ENCODE measurements around the gene BTBD16.

BTBD16 gene

DNA sequence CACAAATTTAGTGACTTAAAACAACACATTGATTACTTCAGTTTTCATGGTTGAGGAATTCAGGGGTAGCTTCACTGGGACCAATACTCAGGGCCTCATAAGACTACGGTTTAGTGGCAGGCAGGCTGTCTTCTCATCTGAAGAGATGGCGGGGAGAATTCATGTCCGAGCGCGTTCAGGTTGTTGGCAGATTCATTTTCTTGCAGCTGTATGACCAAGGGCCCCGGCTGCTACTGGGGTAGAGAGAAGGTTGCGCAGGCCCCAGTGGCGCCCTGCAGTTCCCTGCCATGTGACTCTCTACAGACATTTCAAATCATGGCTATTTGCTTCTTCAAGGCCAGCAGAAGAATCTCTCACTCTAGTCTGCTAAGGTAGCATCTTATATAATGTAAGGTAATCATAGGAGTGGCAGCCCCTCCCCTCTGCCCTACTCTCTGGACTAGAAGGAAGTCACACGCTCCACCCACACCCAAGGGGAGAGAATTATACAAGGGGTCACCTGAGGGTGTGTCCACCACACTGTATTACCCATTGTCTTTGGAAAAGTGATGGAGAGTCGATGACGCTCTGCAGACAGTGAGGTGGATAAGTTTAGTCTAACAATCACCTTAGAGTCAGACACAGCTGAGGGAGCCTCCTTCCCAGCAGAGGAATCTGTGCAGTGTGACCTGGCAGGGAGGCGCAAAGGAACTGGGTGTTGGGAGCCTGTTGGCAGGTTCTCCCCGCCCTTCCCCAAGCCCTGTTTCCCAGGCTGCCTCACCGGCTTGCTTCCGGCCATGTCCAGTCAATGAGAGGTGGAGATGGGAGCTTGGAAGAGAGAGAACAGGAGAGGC, 67.7 kb downstream of the BTBD16 start:
- no peak for DNase-seq (ENCODE audit: low read depth in 3 of 3, low spot score in 1 of 3)

DNA sequence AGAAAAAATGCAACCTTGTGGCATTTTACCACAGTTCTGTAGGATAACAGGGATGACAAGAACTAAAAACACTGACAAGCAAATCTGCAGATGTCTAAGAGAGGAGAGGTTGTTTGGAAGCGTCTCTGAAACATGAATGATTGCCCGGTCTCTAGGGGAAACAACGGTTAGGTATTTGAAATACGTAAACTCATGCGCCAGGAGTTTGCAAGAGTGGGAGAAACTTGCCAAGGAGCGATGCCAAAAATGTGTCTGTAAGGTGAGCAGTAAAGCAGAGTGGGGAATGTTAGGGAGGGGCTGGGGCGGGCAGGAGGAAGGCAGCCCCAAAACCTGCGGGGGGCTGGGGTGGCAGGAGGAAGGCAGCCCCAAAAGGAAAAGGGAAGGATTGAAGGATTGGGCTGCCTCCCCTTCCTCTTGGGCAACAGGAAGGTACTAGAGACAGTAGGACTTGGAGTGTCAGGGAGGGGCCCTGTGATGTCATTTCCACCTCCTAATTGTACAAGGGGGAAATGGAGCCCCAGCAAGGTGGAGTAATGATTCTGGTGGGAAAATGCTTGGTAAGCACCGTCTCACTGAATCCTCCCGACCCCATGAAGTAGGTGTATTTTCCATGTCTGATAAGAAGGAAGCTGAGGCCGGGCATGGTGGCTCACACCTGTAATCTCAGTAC, 70.2 kb downstream of the BTBD16 start:
- no peak for DNase-seq (ENCODE audit: low read depth in 3 of 3, low spot score in 1 of 3)

- DNase-seq (ENCODE audit: low read depth in 3 of 3, low spot score in 1 of 3), result peak; percentile 21 to 30 (median 29)
Observed at GRCh38 chr10:122342293-122343134, 71.4 kb downstream of the BTBD16 start.

DNA sequence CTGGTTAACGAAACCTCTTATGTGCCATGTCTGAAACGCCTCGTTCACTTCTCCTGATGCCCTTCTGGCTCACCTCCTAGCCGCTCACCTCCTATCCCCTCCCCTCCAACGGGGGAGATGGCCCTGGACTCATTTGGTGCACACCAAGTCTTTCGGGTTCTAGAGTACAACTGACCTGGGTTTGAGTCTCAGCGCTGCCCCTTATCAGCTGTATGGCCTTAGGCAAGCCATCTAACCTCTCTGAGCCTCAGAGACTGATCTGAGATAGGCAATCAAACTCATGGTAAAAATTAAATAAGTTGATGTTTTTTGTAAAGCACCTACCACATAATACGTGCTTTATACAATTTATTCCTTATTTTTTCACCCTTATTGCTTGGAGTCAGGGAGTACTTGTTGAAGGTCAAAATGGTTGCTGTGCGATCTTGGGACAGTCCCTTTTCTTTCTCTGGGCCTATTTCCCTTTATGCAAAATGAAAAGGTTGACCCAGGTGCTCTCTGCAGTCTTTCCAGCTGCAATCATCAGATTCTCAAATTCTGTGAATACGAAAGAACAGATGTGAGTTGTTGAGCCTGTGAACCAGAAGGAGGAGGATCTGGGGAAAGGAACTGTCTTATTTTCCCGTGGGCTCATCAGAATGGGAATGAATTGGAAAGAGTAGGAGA, 72.2 kb downstream of the BTBD16 start:
- DNase-seq (ENCODE audit: low read depth in 3 of 3, low spot score in 1 of 3), result no peak

- no peak for DNase-seq (ENCODE audit: low read depth in 3 of 3, low spot score in 1 of 3)
Observed at GRCh38 chr10:122343936-122344335, 72.8 kb downstream of the BTBD16 start.

DNA sequence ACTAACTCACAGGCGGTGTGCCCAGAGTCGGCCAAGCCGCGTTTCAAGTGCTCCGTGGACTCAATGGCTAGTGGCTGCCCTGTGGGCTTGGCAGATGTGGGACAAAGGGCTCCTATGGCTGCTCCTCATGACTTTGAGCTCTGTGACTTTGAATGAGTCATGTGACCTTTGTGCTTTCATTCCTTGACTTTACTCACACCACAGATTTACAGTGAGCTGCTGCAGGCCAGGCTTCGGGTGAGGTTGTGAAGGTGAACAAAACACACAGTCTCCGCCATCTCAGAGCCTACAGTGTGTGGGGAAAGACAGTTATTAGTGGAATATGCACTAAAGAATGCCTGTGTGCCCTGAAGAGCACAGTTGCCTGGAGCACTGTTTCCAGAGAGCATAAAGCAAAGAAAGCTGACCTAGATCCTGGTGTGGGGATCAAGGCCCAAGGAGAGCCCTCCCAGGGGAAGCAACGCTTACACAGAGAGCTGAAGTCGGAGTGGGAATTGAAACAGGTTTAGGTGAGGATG, 73.7 kb downstream of the BTBD16 start:
- no peak for DNase-seq (ENCODE audit: low read depth in 3 of 3, low spot score in 1 of 3)

DNA sequence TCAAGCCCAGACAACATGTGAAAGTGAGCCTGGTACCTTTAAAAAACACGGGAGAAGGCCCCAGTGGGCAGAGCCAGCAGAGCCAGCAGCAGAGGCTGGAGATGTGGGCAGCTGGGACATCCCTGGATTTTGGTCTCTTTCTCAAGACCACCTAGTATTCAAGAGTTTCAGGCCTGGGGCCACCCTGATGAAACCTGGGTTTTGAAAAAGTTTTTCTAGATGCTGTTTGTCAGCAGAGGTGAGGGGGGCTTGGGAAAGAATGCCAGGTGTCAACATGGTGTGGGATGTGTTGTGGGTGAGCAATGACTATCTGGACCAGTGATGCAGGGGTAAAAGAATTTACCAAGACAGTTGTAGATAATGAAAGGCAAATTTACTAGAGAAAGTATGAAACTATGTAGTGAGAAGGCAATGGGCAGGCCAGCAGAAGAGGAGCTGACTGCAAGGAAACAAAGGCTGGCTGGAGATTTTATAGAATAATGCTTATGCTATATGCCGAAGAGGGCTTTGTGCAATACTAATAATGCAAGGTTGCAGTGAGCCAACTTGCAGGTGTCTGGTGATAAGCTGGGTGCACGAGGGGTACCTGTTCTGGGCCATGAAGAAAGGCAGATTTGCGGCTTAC, 75.3 kb downstream of the BTBD16 start:
- DNase-seq (ENCODE audit: low read depth in 3 of 3, low spot score in 1 of 3), result no peak

DNA sequence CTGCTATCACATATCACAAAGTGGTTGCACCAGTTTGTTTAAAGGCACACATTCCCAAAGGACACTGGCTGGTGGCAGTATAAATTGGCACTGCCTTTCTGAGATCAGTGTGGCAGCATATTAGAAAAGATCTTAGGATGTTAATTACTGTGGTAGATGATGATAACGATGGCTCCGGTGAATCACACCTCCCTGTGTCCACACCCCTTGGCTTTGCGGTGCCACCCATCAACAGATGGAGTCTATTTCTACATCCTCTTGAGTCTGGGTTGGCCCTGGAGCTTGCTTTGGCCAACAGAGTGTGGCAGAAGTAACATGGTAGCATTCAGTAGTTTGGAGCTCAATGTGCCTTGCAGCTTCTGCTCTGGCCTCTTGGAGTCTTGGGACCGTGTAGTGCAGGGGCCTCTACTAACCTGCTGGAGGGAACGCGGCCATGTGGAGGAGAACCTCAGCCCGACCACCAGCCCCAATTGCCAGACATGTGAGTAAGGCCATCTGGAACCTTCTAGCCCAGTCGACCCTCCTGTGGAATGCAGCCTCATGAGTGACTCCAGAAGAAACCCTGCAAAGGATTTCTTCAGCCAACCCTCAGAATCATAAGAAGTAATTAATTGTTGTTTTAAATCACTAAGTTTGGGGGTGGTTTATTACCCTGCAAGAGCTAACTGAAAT, 76.2 kb downstream of the BTBD16 start:
- no peak for DNase-seq (ENCODE audit: low read depth in 3 of 3, low spot score in 1 of 3)

DNA sequence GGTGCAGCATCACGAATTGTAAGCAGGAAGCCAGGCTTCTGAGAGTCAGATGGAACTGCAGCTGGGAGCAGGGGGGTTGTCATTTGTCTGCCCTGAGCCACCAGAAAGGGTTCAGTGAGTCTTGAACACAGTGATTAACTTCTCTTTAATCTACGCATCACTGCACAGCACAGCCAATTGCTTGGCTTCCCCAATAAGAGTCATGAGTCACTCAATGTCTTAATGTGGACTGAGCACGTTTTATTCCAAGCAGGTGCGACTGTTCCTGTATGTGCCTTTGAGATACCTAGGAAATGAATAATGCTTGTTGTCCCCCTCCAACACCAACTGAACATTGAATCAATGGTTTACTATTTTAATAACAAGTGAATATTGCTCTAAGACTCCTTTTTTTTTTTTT, 77.4 kb downstream of the BTBD16 start:
- DNase-seq (ENCODE audit: low read depth in 3 of 3, low spot score in 1 of 3), result no peak

DNA sequence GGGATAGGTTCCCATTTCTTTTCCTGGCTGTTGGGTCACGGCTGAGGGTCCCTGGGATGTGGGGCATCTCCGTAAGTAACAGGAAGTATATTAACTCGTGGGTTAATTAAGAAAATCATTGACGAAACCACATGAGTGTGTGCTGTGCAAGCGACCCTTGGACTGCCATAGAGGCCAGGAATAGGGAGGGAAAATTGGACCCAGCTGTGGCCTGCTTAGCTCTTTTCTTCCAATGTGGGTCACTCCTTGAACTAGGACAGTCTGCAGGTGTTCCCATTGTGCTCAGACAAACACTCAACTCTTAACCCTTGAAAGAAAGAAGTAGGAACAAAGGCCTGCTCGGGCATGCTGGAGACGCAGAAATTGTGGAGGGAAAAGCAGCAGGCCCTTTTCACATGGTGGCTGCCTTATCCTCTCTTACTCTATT, 77.9 kb downstream of the BTBD16 start:
- no peak for DNase-seq (ENCODE audit: low read depth in 3 of 3, low spot score in 1 of 3)

- DNase-seq (ENCODE audit: low read depth in 3 of 3, low spot score in 1 of 3), result no peak
Observed at GRCh38 chr10:122349758-122350369, 78.8 kb downstream of the BTBD16 start.

- DNase-seq (ENCODE audit: low read depth in 3 of 3, low spot score in 1 of 3), result no peak
Observed at GRCh38 chr10:122350893-122351292, 79.8 kb downstream of the BTBD16 start.

DNA sequence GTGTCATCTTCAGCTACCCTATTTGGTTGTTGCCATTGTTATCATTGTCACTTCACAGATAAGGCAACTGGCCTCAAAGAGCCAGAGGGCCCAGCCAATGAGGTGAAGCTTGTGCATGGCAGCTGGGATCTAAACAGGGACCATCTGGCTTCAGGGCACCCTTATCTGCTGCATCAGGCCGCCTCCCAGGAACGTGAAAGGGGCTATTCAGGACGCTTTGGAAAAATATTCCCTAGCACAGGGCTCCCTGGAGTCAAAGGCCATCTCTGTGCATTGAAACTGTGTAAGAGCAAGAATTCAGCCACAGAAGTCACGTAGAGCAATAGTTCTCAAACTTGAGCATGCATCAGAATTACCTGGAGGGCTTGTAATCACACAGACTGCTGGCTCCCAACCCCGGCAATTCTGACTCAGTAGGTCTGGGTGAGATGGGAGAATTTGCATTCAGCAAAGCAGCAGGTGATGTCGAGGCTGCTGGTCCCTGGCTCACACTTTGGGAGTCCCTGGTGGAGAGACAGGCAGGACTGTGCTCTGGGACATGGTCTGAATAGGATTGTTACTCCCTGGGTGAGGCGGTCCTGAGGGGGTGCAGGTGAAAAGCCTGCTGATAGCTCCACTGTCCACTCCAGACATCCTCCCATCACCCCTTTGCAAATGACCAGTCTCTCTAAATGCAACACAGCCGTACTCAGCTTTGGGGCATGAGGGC, 81.9 kb downstream of the BTBD16 start:
- no peak for DNase-seq (ENCODE audit: low read depth in 3 of 3, low spot score in 1 of 3)

- DNase-seq (ENCODE audit: low read depth in 3 of 3, low spot score in 1 of 3), result no peak
Observed at GRCh38 chr10:122354383-122354782, 83.3 kb downstream of the BTBD16 start.

DNA sequence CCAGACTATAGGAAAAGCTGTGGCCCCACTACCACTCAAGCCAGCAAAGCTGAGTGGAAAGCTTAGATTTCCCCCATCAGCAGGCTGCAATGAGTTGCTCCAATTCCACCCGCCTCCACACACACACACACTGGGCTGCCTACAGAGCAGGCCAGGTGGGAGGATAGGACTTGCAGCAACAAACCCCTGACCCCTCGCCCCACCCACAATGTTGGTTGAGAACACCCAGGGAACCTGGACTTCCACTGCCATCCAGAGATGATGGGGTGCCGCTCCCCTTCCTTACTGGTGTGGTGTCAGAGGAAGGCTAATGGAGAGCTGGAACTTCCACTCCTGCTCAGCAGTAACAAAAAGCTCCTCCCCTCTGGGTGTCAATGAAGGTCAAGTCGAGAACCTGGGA, 86.6 kb downstream of the BTBD16 start:
- no peak for DNase-seq (ENCODE audit: low read depth in 3 of 3, low spot score in 1 of 3)

GRCh38 chr10:122359621-122360020, 88.5 kb downstream of the BTBD16 start:
- no peak for DNase-seq (ENCODE audit: low read depth in 3 of 3, low spot score in 1 of 3)

GRCh38 chr10:122361046-122361445, 90.0 kb downstream of the BTBD16 start:
- no peak for DNase-seq (ENCODE audit: low read depth in 3 of 3, low spot score in 1 of 3)

- DNase-seq (ENCODE audit: low read depth in 3 of 3, low spot score in 1 of 3), result no peak
Observed at GRCh38 chr10:122362031-122362592, 91.0 kb downstream of the BTBD16 start.

GRCh38 chr10:122362621-122363020, 91.5 kb downstream of the BTBD16 start:
- no peak for DNase-seq (ENCODE audit: low read depth in 3 of 3, low spot score in 1 of 3)
